DMS79 treated with DMSO at 0.1 percent for 48 hours (cell line): ENCODE data around the gene ADORA2A.
"Not testable (repeated sequence)": the region's sequence is repeated elsewhere in the genome, so short reads cannot be mapped to it uniquely, and the experiment has no call there.

ENCODE experiments used
- DNase-seq: peaks from one replicate; lab custom pipeline; 2025; lab: John Stamatoyannopoulos, UW

The ADORA2A gene

GRCh38 chr22:24489011-24489410, 61.6 kb downstream of the ADORA2A start:
- DNase-seq = no peak

GRCh38 chr22:24489434-24489833, 62.0 kb downstream of the ADORA2A start:
- DNase-seq = not testable (repeated sequence)
